HG03378 (cell line): ENCODE measurements around the gene HUNK.
"Not testable (repeated sequence)": the region's sequence is repeated elsewhere in the genome, so short reads cannot be mapped to it uniquely, and the experiment has no call there.

ENCODE experiments used
- ATAC-seq: cut with Tn5 transposase; IDR thresholded peaks from one replicate; pipeline ENCODE4 v1.9.1; 2021; ENCODE audit warnings: mild to moderate bottlenecking, moderate library complexity; ENCODE audit not compliant: unreplicated experiment

Gene HUNK

DNA sequence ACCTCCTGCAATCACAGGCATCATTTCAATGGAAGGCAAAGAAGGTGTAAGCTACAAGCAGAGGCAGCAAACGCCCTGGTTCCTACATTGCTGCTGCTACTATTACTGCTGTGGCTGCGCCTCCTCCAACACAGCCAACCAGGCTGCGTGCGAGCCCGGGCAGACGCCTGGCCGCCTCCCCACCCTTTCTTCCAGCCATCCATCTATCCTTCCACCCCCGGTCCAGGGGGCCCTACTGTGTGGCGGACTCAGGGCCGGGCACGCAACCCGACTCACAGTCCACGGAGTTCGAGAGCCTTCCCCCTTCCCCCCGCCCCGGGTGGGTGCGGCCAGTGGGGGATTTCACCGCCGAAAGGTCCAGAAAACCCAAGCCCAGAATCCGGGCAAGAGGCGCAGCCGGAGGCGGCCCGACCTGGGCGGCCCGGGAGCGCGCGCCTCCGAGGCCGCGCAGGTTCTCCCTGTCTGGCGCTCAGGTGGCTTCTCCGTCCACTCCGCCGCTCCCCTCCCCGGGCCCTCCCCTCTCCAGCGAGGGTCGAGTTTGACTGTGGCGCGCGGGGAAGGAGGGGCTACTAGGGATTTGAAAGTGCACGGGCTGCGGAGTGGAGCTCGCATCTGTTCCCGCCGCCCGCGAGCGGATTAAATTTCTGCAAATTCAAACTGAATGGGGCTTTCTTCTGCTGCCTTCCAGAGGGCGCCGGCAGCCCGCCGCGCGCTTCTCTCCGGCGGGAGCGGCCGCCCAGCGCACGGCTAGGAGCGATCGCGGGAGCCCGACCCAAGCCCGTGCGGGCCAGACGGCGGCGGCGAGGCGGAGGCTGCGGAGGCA is at the start of gene HUNK:
Gene HUNK (plus strand): TSS at position 569 of the 823 bp plus-strand sequence. CDS start 655 bp downstream, outside the sequence.
- no peak for ATAC-seq

DNA sequence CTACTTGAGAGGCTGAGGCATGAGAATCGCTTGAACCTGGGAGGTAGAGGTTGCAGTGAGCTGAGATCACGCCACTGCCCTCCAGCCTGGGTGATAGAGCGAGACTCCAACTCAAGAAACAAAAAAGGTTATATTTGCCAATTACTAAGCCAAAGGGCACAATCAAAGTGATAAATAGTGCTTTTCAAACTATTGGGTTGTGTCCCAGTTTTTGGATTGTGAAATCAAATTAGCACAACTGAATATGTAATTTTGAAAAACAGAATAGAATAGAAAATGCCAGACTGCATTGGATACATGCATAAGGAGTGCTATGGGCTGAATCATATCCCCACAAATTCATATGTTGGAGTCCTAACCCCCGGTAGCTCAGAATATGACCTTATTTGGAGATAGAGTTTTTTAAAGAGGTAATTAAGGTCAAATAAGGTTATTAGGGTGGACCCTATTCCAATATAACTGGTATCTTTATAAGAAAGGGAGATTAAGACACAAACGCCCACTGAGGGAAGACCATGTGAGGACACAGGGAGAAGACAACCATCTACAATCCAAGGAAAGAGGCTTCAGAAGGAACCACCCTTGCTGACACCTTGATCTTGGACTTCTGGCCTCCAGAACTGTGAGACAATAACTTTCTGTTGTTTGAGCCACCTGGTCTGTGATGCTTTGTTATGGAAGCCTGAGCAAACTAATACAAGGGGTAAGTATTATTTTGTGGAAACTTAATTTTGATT is 42.9 kb upstream of the HUNK start:
- no peak for ATAC-seq

DNA sequence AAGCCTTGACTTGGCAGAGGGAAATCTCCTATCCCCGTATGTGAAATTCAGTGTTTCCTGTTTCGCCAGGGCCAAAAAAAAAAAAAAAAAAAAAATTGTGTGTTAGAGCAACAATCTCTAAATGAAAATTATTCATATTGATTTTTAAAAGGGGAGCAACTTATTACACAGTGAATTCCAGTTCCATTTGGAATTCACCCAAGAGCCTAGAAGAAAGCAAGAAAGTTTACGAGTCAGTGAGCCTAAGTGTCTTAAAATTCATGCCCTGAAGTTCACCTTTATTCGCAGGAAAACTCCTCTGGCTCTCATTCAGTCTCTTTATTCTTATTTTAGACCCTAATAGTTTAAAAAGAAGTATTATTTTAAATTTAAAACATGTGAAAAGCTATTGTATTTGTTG is 42.1 kb upstream of the HUNK start:
- no peak for ATAC-seq

DNA sequence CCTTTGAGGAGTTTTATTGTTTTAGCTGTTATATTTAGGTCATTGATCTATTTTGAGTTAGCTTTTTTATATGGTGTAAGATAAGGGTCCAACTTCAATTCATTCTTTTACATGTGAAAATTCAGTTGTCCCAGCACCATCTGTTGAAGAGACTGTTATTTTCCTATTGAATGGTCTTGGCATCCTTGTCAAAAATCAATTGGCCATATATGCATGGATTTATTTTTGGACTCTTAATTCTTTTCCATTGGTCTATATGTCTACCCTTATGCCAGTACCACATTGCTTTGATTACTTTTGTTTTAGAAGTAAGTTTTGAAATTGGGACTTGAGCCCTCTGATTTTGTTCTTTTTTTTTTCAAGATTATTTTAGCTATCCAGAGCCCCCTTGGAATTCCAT is 35.8 kb upstream of the HUNK start:
- no peak for ATAC-seq

DNA sequence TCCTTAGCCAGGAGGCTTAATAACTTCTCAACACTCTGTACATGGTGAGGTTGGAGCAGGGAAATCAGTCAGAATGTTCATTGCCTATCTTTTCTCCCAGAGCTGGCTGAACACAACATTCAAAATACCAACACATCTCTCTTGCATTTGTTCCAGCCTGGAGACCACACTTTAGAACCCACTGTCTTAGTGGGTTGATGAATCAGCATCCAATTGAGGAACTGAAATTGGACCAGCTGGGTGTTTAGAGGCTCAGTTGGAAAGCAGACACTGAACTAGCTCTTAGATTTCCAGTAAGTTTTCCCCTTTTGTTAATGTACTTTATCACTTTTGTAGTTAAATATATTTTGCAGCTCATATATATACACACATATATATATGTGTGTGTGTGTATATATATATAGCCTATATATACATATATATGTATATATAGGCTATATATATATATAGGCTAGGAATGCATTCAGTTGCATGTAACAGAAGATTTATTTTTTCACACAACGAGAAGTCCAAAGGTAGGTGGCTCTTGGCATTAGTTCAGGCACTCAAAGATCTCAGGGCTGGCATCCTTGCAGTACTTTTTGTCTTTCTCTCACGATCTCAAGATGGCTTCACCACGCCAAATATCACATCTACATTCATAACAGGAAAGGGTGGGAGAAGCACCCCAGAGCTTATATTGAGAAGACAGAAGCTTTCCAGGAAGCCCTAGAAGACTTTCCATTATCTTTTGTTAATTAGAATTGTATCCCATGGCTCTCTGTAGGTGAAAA is 35.0 kb upstream of the HUNK start:
- ATAC-seq = peak; percentile 61

- no peak for ATAC-seq
Measured at GRCh38 chr21:31838586-31839355, 34.0 kb upstream of the HUNK start.

DNA sequence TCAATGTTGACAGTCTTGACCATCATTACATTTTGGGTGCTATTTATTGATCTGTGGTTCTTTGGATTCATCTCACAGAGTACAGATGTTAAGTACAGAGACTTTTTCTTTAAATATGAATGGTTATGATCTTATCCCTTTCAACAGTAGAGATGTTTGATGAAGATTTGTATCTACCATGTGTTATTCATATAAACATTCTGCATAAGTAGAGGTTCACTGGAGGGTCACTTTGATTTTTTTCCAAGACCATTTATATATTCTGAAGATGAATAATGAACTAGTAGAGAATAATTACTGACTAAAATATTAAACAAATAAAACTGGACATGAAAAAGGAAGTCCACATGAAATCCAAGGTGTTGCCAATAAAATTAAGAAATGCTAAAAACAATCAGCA is 28.6 kb upstream of the HUNK start:
- ATAC-seq = no peak

GRCh38 chr21:31845151-31845729 is 27.6 kb upstream of the HUNK start:
- no peak for ATAC-seq

DNA sequence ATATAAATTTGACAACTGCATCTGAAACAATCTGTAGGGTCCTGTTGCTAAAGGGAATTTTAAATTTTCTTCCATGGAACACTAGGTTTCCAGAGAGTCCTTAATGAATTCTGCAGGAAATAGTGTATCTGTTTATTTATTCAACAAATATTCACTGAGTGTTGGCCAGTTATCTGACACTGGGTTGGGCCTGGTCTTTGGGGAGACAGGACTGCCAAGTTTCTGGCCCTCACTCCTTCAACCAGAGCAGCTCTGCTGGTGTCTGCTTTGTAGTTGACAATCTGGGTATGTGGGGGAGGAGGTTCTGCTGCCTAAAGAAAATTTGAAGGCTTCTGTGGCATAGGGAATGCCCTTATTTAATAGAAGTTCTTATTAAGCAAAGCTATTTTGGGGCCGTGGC is 26.1 kb upstream of the HUNK start:
- no peak for ATAC-seq

DNA sequence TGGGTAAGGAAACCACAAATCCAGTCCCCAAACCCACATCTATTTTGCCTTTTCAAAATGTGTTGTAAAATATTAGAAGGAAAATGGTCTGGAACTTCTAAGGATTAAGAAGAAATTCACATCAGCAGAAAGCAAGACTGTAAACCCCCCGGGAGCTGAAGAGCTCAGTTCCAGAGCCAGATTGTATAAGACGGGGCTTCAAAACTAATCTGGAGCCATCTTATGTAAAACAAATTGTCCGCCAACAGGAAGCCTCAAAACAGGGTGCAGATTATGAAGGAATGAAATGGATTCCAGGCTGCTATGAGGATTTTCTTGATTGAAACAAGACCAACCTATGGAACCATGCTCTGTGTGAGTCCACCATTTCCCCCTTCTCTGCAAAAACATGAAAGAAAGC is 25.1 kb upstream of the HUNK start:
- ATAC-seq = no peak

GRCh38 chr21:31848326-31848985 is 24.4 kb upstream of the HUNK start:
- no peak for ATAC-seq

DNA sequence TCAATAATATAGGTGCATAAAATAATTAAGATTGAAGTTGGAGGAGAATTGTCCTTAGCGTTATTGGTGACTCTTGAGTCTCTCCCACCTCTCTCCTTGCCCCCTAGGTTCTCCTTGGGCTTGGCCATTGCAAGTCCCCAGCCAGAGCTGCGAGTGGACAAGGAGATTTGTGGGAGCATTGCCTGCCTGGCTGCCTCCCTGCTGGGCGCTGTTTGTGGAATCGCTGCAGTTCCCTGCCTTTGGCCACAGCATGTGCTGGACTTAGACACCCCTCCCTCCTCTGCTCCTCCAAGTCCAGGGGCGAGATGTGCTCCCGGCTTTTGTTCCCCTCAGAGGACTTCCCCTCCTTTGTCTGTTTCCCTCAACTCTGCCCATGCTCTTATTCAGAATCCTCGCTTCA is 21.9 kb upstream of the HUNK start:
- no peak for ATAC-seq

GRCh38 chr21:31855180-31855579 is 17.6 kb upstream of the HUNK start:
- ATAC-seq = no peak

DNA sequence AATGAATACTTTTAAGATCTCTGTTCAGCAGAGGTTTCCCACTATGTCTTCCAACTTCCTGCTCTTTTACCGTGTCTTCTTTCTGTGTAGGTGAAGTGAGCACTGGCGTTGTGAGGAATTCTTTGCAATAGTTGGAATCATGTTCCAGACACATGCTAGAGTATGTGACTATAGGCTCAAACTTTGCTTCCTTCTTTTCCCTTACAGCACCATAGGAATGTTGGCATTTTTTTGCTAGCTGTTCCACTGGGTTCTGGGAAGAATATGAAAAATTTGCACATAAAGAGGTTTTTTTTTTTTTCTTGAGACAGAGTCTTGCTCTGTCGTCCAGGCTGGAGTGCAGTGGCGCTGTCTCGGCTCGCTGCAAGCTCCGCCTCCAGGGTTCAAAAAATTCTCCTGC is 15.7 kb upstream of the HUNK start:
- ATAC-seq = no peak

- ATAC-seq = not testable (repeated sequence)
Measured at GRCh38 chr21:31857631-31858030, 15.2 kb upstream of the HUNK start.

DNA sequence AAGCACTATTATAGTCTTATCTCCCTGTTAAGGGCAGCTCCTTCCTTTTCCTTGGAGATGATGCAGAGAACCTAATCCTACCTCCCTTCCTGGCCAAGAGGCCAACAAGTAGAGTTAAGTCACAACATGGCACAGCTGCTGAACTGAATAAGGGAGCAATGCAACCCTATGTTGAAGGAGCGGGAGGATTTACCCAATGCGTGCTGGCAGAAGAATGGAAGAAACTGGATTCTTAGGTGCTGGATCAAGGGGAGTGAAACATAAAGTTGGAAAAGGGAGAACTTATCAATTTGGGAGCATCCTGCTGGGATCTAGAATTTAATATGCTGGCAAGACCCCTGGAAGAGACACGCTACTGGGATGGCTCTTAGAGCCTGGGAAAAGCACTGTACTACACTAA is 12.0 kb upstream of the HUNK start:
- ATAC-seq = no peak

GRCh38 chr21:31862078-31862477 is 10.7 kb upstream of the HUNK start:
- ATAC-seq = no peak

GRCh38 chr21:31865429-31865970 is 7.3 kb upstream of the HUNK start:
- no peak for ATAC-seq

GRCh38 chr21:31866077-31866511 is 6.7 kb upstream of the HUNK start:
- peak; percentile 39 for ATAC-seq

DNA sequence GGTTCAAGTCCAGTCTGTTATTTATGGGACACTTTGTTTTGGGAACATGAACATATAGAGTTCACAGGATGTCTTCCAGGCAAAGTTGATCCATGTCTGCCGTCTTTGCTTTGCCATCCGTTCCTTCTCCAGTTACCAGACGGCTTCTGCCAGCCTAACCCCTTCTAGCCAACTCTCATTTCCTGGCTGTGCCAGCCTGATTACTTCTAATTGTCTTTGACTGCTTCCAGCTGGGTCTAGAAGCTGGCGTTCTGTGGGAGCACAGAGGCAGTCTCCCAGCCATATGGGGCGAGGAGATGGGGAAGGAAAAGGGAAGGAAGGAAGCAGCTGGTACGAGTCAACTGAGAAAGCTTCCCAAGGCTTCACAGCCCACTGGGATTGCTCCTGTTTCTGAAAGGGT is 3.1 kb upstream of the HUNK start:
- ATAC-seq = no peak
